Stimulated activated CD8-positive, alpha-beta memory T cell treated with anti-CD3 and anti-CD28 coated beads, Interleukin-12 subunit alpha, Interleukin-12 subunit beta, amount 100 ng/mL, for 1 hour (primary cell): ENCODE data around the gene KAT7.

Experiments
- DNase-seq: peaks from one replicate; pipeline ENCODE4 v3.0.0-alpha.2; 2020; ENCODE audit warnings: low read depth

The KAT7 gene

GRCh38 chr17:49872754-49873377 lies 84.4 kb downstream of the KAT7 start:
- DNase-seq: no peak

- no peak for DNase-seq
Observed at GRCh38 chr17:49873466-49873865, 85.0 kb downstream of the KAT7 start.

- no peak for DNase-seq
Observed at GRCh38 chr17:49873926-49874325, 85.4 kb downstream of the KAT7 start.

- no peak for DNase-seq
Observed at GRCh38 chr17:49874911-49875310, 86.4 kb downstream of the KAT7 start.

- DNase-seq: no peak
Observed at GRCh38 chr17:49875685-49876084, 87.2 kb downstream of the KAT7 start.

GRCh38 chr17:49878931-49879904 lies 90.7 kb downstream of the KAT7 start:
- DNase-seq: no peak

- DNase-seq: peak; percentile 51
Observed at GRCh38 chr17:49880291-49881053, 92.0 kb downstream of the KAT7 start.

- DNase-seq: no peak
Observed at GRCh38 chr17:49881054-49881402, 92.5 kb downstream of the KAT7 start.

GRCh38 chr17:49882434-49882833 lies 94.0 kb downstream of the KAT7 start:
- DNase-seq: no peak
